ENCODE measurements around the gene AAMP.
"Not testable (repeated sequence)": the region's sequence is repeated elsewhere in the genome, so short reads cannot be mapped to it uniquely, and the experiment has no call there.

DNA sequence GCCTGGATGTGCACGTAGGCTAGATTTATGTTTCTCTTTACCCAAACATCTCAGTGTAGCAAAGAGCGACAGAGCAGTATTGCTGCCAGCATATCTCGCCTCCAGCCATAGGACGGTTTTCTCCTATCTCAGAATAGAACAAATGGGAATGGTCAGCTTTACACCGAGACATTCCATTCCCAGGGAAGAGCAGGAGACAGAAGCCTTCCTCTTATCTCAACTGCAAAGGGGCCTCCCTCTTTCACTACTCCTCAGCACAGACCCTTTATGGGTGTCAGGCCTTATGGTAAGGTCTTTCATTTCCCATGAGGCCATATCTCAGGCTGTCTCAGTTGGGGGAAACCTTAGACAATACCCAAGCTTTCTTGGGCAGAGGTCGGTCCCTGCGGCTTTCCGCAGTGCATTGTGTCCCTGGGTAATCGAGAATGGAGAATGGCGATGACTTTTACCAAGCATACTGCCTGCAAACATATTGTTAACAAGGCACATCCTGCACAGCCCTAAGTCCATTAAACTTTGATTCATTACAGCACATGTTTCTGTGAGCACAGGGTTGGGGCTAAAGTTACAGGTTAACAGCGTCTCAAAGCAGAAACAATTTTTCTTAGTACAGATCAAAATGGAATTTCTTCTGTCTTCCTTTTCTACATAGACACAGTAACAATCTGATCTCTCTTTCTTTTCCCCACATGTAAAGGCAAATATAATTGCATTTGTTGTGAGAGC, 41.8 kb upstream of the AAMP start:
- TF ChIP-seq, protein P1, sequence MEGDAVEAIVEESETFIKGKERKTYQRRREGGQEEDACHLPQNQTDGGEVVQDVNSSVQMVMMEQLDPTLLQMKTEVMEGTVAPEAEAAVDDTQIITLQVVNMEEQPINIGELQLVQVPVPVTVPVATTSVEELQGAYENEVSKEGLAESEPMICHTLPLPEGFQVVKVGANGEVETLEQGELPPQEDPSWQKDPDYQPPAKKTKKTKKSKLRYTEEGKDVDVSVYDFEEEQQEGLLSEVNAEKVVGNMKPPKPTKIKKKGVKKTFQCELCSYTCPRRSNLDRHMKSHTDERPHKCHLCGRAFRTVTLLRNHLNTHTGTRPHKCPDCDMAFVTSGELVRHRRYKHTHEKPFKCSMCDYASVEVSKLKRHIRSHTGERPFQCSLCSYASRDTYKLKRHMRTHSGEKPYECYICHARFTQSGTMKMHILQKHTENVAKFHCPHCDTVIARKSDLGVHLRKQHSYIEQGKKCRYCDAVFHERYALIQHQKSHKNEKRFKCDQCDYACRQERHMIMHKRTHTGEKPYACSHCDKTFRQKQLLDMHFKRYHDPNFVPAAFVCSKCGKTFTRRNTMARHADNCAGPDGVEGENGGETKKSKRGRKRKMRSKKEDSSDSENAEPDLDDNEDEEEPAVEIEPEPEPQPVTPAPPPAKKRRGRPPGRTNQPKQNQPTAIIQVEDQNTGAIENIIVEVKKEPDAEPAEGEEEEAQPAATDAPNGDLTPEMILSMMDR (IDR thresholded peaks at IDR 0.05): not testable (repeated sequence)
- not testable (repeated sequence) for TF ChIP-seq EP300 (IDR thresholded peaks at IDR 0.05)
